ENCODE measurements around the gene SLC34A3.

DNA sequence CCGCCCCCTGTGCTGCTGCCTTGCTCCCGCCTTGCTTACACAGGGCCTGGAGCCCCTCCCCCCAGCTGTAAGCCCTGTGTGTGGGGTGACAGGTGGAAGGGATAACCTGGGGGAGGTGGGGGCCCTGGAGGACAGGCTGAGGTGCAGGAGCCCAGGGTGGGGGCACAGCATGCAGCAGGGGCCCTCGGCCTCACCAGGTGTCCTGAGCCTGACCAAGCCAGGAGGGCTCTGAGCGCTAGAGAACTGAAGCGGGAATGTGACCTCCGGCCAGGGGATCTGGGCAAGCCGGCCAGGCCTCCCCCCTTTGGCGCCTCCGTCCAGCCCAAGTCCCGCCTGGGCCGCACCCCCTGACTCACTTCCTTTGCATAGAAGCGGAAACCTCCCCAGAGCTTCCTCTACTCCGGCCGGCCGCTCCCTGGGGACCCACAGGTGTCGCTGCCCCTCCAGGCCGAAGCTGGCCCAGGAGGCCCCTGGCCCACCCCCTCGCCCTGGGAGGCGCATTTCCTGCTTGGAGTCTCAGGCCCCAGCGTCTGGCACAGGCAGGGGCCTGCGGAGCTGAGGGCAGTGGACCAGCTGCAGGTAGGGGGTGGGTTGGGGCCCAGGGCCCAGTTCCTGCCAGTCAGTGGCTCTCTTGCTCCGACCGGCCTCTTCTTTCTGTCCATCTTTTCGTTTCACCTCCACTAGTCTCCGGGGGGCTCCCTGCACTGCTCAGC lies 46.8 kb downstream of the SLC34A3 start, which contains the start of gene TOR4A:
- peak; percentile 9 to 50 (median 21) for TF ChIP-seq CTCF (IDR thresholded peaks at IDR 0.05)
- peak; percentile 62 to 94 (median 93) for TF ChIP-seq POLR2AphosphoS5 (IDR thresholded peaks at IDR 0.05)
